Sciatic nerve (tissue), 1 donor: Measurements from ENCODE around the gene PDCD10. TPM values are rescaled to one million over a fixed set of nuclear protein-coding genes. Genes with fewer than 3 reads are reported as not detected.

Source experiments
- total RNA-seq: library from RNA; stranded (reverse); fragmentation: NEBNext Ultra II Directional; extraction: Animal tissue kit (Norgen Biotek cat#: 25700); gene quantifications from one replicate; pipeline ENCODE4 v1.2.1, GENCODE V29; 2021
- donor health status: DM: no; HTN: no; CAD: no.

Gene PDCD10
- total RNA-seq, 1 donor from 2014 or later, result 50.3 TPM

Other genes with a start within 250 kb of the PDCD10 start
- gene WDR49, start 81.0 kb downstream of the PDCD10 start, total RNA-seq, result 1.3 TPM
- gene SERPINI1, start 829 bp upstream of the PDCD10 start, total RNA-seq, result 10.4 TPM